Non-pigmented ciliary epithelial cell (primary cell): ENCODE measurements around the gene TMCO4.

ENCODE experiments used
- DNase-seq: peaks from one replicate; pipeline ENCODE4 v3.0.0-alpha.2; 2010; ENCODE audit warnings: low read depth

TMCO4 gene

DNA sequence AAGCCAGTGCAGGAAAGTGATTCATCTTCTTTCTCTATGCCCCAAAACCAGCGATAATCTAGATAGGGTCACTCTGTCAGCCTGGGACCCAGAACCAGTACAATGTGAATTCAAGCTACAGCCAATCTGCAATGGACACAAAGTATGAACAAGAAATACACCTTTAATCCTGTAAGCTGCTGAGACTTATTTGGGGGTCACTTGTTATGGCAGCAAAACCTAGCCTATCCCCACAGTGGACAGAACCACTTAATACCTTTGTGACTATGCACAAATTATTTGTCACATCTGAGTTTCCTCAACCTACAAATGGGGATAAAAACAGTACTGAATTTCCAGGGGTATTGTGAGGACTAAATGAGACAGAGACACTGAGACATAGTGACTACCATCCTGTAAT is 50.0 kb downstream of the TMCO4 start:
- no peak for DNase-seq

- no peak for DNase-seq
Observed at GRCh38 chr1:19747761-19748160, 52.0 kb downstream of the TMCO4 start.

- no peak for DNase-seq
Observed at GRCh38 chr1:19744886-19745285, 54.8 kb downstream of the TMCO4 start.

DNA sequence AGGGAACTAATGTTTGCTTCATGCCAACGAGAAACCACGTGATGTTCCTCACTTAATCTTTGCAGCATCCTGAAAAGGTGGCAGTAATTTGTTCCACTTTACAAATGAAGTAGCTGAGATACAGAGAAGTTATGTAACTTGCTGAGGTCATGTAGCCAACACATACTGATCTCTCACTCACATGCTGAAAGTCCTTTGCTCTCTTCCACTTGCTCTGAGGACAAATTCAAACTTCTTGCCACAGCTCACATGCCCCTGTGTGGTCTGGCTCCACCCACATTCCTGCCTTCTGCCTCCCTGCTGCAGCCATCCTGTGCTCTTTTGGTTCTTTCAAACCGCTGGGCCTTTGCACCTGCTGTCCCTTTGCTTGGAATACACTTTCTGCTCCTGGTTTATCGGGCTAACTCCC is 55.4 kb downstream of the TMCO4 start:
- no peak for DNase-seq

DNA sequence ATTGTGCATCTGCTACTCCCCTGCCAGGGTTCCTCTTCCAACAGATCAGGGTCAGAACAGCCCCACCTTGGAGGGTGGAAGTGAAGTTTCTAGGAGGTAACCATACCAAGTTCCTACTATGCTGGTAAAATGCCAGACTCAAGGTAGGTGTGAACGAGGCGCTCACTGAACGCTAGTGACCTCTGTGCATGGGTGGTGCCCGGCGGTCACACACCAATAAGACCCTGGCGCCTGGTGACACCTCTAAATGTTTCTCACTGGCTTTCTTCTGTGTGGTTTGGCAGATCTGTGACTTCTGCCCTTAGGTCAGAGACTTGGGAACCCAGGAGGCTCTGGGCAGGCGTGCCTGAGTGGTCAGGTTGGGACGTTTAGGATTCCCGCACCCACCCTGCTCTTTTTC is 55.9 kb downstream of the TMCO4 start:
- DNase-seq = no peak

GRCh38 chr1:19743180-19743579 is 56.5 kb downstream of the TMCO4 start:
- DNase-seq = no peak

- no peak for DNase-seq
Observed at GRCh38 chr1:19739628-19740027, 60.1 kb downstream of the TMCO4 start.

DNA sequence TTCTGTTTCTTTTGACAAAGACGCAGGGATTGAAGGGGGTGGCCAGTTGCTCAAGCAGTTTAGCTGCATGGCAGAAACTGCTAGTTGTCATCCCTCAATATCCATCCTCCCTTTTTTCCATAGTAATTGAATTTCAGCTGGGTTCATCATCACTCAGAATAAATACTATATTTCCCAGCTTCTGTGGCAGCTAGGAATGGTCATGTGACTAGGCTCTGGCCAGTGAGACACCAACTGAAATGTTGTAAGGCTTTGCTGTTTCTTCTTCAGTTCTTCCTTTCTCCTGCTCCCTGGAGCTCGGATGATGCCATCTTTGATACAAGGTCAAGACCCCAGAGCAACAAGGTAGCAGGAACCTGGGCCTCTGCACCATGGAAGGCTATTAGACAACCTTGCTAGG is 61.0 kb downstream of the TMCO4 start:
- DNase-seq = no peak

DNA sequence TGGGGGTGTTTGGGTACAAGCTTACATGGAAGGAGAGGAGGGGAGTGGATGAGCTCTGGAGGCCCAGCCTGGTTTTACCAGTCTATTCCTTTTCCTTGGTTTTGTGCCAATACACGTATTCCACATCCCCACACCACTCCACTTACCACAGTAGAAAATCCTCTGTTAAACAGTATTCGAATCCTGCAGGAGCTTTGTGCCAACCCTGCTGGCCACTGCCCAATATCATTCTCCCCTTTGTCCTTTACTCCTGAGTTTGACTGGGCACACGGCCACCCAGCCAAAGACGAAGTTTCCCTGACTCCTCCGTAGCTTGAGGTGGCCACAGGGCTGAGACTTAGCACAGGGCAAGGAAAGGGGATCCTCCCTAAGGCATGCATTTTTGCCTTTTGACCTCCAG is 61.6 kb downstream of the TMCO4 start:
- DNase-seq = no peak

GRCh38 chr1:19737104-19737825 is 62.5 kb downstream of the TMCO4 start:
- DNase-seq = no peak

DNA sequence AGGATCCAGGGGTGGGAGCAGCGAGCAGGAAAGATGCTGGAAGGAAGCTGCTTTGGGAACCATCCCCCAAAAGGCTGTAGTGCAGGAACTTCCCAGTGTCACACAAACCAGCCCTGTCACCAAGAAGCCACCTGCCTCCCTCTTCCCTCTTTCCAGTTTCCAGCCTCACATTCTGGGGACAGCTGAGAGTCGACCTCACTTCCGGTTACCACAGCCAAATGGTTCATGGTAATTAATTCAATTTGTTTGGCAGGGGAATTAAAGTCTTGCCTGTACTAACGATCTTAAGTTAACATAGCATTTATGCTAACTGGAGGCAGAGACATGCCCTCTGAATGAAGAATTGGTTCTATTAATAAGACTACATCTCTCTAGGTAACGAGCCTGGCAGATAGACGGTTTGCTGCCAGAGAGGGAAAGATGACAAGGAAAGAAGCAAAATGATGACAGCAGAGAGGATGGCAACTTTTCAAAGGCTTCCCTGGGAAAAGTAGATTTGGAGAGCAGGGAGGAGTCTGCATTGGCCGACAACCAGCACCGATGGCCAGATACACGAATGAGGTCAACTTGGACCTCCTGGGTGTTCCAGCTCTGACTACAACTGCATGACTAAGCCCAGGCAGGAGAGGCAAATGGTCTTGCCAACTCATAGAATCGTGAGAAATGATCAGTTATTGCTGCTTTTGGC is 64.1 kb downstream of the TMCO4 start:
- DNase-seq = peak; percentile 85

GRCh38 chr1:19734472-19734999 is 65.2 kb downstream of the TMCO4 start:
- no peak for DNase-seq

- DNase-seq = no peak
Observed at GRCh38 chr1:19734056-19734455, 65.7 kb downstream of the TMCO4 start.

DNA sequence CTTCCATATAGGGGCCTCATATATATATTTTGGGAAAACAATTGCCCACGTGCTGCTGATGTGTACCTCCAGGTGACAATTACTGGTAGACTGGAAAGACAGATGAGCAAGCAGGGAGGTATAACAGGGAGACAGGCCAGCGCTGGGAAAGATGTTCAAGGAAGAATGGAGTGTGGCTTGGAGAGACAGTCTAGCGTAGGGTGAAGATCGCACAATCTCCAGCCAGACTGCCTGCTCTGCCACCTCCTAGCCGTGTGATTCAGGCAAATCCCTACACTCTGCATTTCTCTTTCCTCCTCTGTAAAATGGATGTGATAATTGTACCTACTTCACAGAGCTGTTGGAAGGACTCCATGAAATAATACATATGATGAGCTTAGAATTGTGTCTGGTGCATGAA is 66.1 kb downstream of the TMCO4 start:
- no peak for DNase-seq

- no peak for DNase-seq
Observed at GRCh38 chr1:19731311-19731821, 68.3 kb downstream of the TMCO4 start.

- DNase-seq = no peak
Observed at GRCh38 chr1:19730793-19731192, 68.9 kb downstream of the TMCO4 start.

- DNase-seq = no peak
Observed at GRCh38 chr1:19730232-19730631, 69.5 kb downstream of the TMCO4 start.

- no peak for DNase-seq
Observed at GRCh38 chr1:19728413-19729145, 71.1 kb downstream of the TMCO4 start.

DNA sequence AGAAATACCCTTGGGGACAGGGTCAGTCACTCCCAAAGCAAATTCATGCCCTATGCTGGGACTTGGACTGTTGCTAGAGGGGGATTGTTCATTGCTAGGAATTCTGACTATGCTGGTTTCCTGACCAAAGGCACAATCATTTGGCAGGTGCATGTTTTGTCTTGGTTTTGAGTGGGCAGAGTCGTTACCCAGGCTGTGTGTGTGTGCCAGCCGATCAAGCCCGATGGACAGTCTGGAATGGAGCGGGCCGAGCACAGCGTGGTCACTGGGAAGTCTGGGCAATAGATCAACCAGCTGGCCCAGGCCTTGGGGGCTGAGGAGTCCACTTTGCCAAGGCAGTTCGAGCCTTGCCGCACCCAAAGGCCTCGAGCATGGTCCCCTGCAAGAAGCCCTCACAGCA is 74.1 kb downstream of the TMCO4 start:
- DNase-seq = no peak

DNA sequence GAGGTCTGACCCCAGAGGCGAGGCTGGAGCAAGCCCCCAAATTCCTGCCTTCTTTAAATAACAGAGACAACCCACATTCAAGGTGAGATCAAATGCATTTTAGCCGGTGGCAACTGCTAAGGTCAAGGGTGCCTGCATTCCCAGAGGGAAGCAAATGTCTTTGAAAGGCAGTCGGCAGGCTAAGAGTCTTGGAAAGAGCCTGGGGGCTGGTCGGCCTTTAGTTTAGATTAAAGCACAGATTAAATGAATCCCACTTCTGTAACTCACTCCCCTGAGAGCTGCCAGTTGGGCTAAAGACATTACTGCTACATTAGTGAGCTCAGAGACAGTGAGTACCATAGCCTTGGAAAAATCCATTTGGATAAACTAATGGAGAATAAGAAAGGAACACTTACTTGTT is 75.8 kb downstream of the TMCO4 start:
- DNase-seq = no peak

- DNase-seq = no peak
Observed at GRCh38 chr1:19720973-19721372, 78.7 kb downstream of the TMCO4 start.

- DNase-seq = no peak
Observed at GRCh38 chr1:19720174-19720573, 79.5 kb downstream of the TMCO4 start.

DNA sequence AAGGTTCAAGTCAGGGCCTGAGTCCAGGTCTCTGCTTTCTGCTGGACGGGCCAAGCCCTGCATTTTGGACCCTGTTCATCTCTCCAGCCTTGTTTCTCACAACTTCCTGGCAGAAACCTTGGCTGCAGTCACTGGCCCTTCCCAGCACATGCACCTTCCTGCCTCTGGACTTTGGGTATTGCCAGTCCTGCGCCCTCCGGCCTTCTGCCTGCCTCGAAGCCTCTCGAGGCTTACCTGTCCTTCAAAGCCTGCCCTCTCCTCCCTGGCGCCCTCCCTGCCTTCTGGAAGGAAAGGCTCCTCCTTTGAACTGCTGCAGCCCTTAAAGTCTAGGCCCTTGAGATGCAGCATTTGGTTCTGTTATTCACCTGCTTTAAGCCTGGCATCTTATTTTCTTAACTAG is 82.2 kb downstream of the TMCO4 start:
- DNase-seq = no peak
